Activated CD8-positive, alpha-beta memory T cell treated with anti-CD3 and anti-CD28 coated beads, Interleukin-2, amount 10 ng/mL, durations not matched to agents 7 days and 5 days (primary cell): ENCODE measurements around the gene PCNT. TPM values are rescaled to one million over a fixed set of nuclear protein-coding genes. Genes with fewer than 3 reads are reported as not detected.

ENCODE experiments used
- ATAC-seq: fragments of 150-1000 bp; cut with Tn5 transposase; one replicate; pipeline ENCODE4 v1.10.0; 2021; ENCODE audit warnings: moderate library complexity
- CTCF ChIA-PET: fragments of 350-600 bp; sonication (Branson Sonifier 250); formaldehyde crosslinking; loops from one replicate; lab custom pipeline; 2021; ENCODE audit warnings: antibody characterized with exemption; lab: Charles Lee
- DNase-seq: peaks from one replicate; pipeline ENCODE4 v3.0.0-alpha.2; 2020
- H3K27ac Mint-ChIP-seq: one replicate; pipeline ENCODE4 v1.8.0; 2021; ENCODE audit warnings: mild to moderate bottlenecking, mixed read lengths
- H3K27me3 Mint-ChIP-seq: one replicate; pipeline ENCODE4 v1.8.0; 2021; ENCODE audit warnings: mixed read lengths
- H3K36me3 Mint-ChIP-seq: one replicate; pipeline ENCODE4 v1.8.0; 2021; ENCODE audit warnings: mild to moderate bottlenecking, mixed read lengths
- H3K4me1 Mint-ChIP-seq: one replicate; pipeline ENCODE4 v1.8.0; 2021; ENCODE audit warnings: mixed read lengths
- H3K4me3 Mint-ChIP-seq: one replicate; pipeline ENCODE4 v1.8.0; 2021; ENCODE audit warnings: mild to moderate bottlenecking, moderate library complexity, mixed read lengths
- H3K9me3 Mint-ChIP-seq: one replicate; pipeline ENCODE4 v1.8.0; 2022; ENCODE audit warnings: low read depth, mixed read lengths
- total RNA-seq, 2 experiments: library from RNA; stranded (reverse); gene quantifications; one replicate each; pipeline ENCODE4 v1.2.3, GENCODE V29; 2021

The PCNT gene
- total RNA-seq, 2 experiments from 2014 or later: 89.7 to 104 TPM

- Mint-ChIP-seq H3K4me1 (peaks cover 35% of the 10 kb centered on the region), H3K27ac (peak overlapping the region; percentile 78), H3K9me3 (no peaks in the 10 kb centered on the region), H3K27me3 (no peaks in the 10 kb centered on the region), H3K36me3 (peaks cover 14% of the 10 kb centered on the region), H3K4me3 (no peak overlapping the region)
- CTCF ChIA-PET: interaction anchor here (0.6 to 2.0 kb wide), 2 partner anchors 14 to 253 kb away, joined by 3 to 7 read pairs; no protein-coding TSS in a partner anchor
- no peak for DNase-seq
- no peak for ATAC-seq
Observed at GRCh38 chr21:46422636-46423241, 98.8 kb downstream of the PCNT start.

- no peak for DNase-seq
- peaks cover 13% of the 10 kb centered on the region for H3K36me3 Mint-ChIP-seq
- H3K27ac Mint-ChIP-seq: peak overlapping the region; percentile 99
- H3K4me3 Mint-ChIP-seq: peak overlapping the region; percentile 18
- CTCF ChIA-PET: interaction anchor here (0.6 to 2.0 kb wide), 4 partner anchors 15 to 280 kb away, joined by 3 to 7 read pairs (median 3); no protein-coding TSS in a partner anchor
- H3K9me3 Mint-ChIP-seq: no peaks in the 10 kb centered on the region
- ATAC-seq: no peak
- no peaks in the 10 kb centered on the region for H3K27me3 Mint-ChIP-seq
- H3K4me1 Mint-ChIP-seq: peaks cover 35% of the 10 kb centered on the region
Observed at GRCh38 chr21:46423546-46424038, 99.6 kb downstream of the PCNT start.

GRCh38 chr21:46424039-46424591 lies 100.2 kb downstream of the PCNT start:
- Mint-ChIP-seq H3K27ac (peak overlapping the region; percentile 99), H3K9me3 (no peaks in the 10 kb centered on the region), H3K4me3 (peak overlapping the region; percentile 18), H3K27me3 (no peaks in the 10 kb centered on the region), H3K36me3 (peaks cover 9% of the 10 kb centered on the region), H3K4me1 (peaks cover 35% of the 10 kb centered on the region)
- peak; percentile 61 for ATAC-seq
- DNase-seq: peak; percentile 71
- CTCF ChIA-PET: interaction anchor here (0.6 to 2.0 kb wide), 4 partner anchors 10 to 281 kb away, joined by 3 to 7 read pairs (median 3); no protein-coding TSS in a partner anchor

GRCh38 chr21:46424621-46425020 lies 100.7 kb downstream of the PCNT start:
- no peaks in the 10 kb centered on the region for H3K27me3 Mint-ChIP-seq
- H3K27ac Mint-ChIP-seq: peak overlapping the region; percentile 99
- H3K4me1 Mint-ChIP-seq: peaks cover 35% of the 10 kb centered on the region
- H3K9me3 Mint-ChIP-seq: no peaks in the 10 kb centered on the region
- H3K4me3 Mint-ChIP-seq: peak overlapping the region; percentile 68
- DNase-seq (peak; percentile 82), ATAC-seq (peak; percentile 43)
- H3K36me3 Mint-ChIP-seq: peaks cover 9% of the 10 kb centered on the region
- CTCF ChIA-PET: interaction anchor here (1.0 to 2.0 kb wide), 5 partner anchors 9 to 281 kb away, joined by 3 to 9 read pairs (median 3); partner anchors contain the start of gene DIP2A

GRCh38 chr21:46425041-46425440 lies 101.1 kb downstream of the PCNT start:
- H3K4me3 Mint-ChIP-seq: peak overlapping the region; percentile 68

GRCh38 chr21:46425571-46425970 lies 101.6 kb downstream of the PCNT start:
- no peaks in the 10 kb centered on the region for H3K27me3 Mint-ChIP-seq
- peak; percentile 93 for DNase-seq
- peaks cover 5% of the 10 kb centered on the region for H3K36me3 Mint-ChIP-seq
- H3K27ac Mint-ChIP-seq: peak overlapping the region; percentile 99
- H3K4me3 Mint-ChIP-seq: peak overlapping the region; percentile 68
- peaks cover 35% of the 10 kb centered on the region for H3K4me1 Mint-ChIP-seq
- peak; percentile 79 for ATAC-seq
- CTCF ChIA-PET: interaction anchor here (0.9 to 1.9 kb wide), 4 partner anchors 22 to 282 kb away, joined by 3 to 9 read pairs (median 3); partner anchors contain the start of gene DIP2A
- H3K9me3 Mint-ChIP-seq: no peaks in the 10 kb centered on the region

More at GRCh38 chr21:46425041-46425440, 101.1 kb downstream of the PCNT start:
- ATAC-seq: peak; percentile 17
- no peaks in the 10 kb centered on the region for H3K9me3 Mint-ChIP-seq
- CTCF ChIA-PET: interaction anchor here (0.9 to 1.9 kb wide), 5 partner anchors 9 to 281 kb away, joined by 3 to 9 read pairs (median 3); partner anchors contain the start of gene DIP2A
- H3K27ac Mint-ChIP-seq: peak overlapping the region; percentile 99
- peaks cover 9% of the 10 kb centered on the region for H3K36me3 Mint-ChIP-seq
- H3K4me1 Mint-ChIP-seq: peaks cover 35% of the 10 kb centered on the region
- peak; percentile 65 for DNase-seq
- H3K27me3 Mint-ChIP-seq: no peaks in the 10 kb centered on the region

GRCh38 chr21:46426313-46427046 lies 102.5 kb downstream of the PCNT start:
- H3K27me3 Mint-ChIP-seq: no peaks in the 10 kb centered on the region
- no peaks in the 10 kb centered on the region for H3K9me3 Mint-ChIP-seq
- no peak overlapping the region for H3K4me3 Mint-ChIP-seq
- H3K4me1 Mint-ChIP-seq: peaks cover 35% of the 10 kb centered on the region
- DNase-seq: no peak
- CTCF ChIA-PET: interaction anchor here (1.1 to 1.9 kb wide), 2 partner anchors 21 to 32 kb away, joined by 3 to 9 read pairs; partner anchors contain the start of gene DIP2A
- ATAC-seq: no peak
- peak overlapping the region; percentile 99 for H3K27ac Mint-ChIP-seq
- H3K36me3 Mint-ChIP-seq: peaks cover 6% of the 10 kb centered on the region

GRCh38 chr21:46427516-46427915 lies 103.6 kb downstream of the PCNT start:
- Mint-ChIP-seq H3K27ac (peak overlapping the region; percentile 67), H3K27me3 (no peaks in the 10 kb centered on the region), H3K9me3 (no peaks in the 10 kb centered on the region), H3K4me1 (peaks cover 40% of the 10 kb centered on the region), H3K36me3 (peaks cover 13% of the 10 kb centered on the region), H3K4me3 (no peak overlapping the region)
- CTCF ChIA-PET: no interaction called here
- ATAC-seq: no peak
- DNase-seq: no peak

GRCh38 chr21:46428286-46428685 lies 104.3 kb downstream of the PCNT start:
- Mint-ChIP-seq H3K4me1 (peaks cover 38% of the 10 kb centered on the region), H3K9me3 (no peaks in the 10 kb centered on the region), H3K27ac (no peak overlapping the region), H3K36me3 (peaks cover 13% of the 10 kb centered on the region), H3K4me3 (no peak overlapping the region), H3K27me3 (no peaks in the 10 kb centered on the region)
- CTCF ChIA-PET: no interaction called here
- ATAC-seq (no peak), DNase-seq (no peak)

- peaks cover 31% of the 10 kb centered on the region for H3K4me1 Mint-ChIP-seq
- no peaks in the 10 kb centered on the region for H3K9me3 Mint-ChIP-seq
- no peak overlapping the region for H3K27ac Mint-ChIP-seq
- peaks cover 13% of the 10 kb centered on the region for H3K36me3 Mint-ChIP-seq
- no peak overlapping the region for H3K4me3 Mint-ChIP-seq
- CTCF ChIA-PET: no interaction called here
- no peaks in the 10 kb centered on the region for H3K27me3 Mint-ChIP-seq
- DNase-seq: no peak
- ATAC-seq: no peak
Observed at GRCh38 chr21:46428987-46429710, 105.2 kb downstream of the PCNT start.

GRCh38 chr21:46429754-46430681 lies 106.1 kb downstream of the PCNT start:
- H3K4me3 Mint-ChIP-seq: no peak overlapping the region
- DNase-seq (no peak), ATAC-seq (no peak)
- no peaks in the 10 kb centered on the region for H3K9me3 Mint-ChIP-seq
- H3K27ac Mint-ChIP-seq: no peak overlapping the region
- H3K36me3 Mint-ChIP-seq: peaks cover 19% of the 10 kb centered on the region
- H3K4me1 Mint-ChIP-seq: peaks cover 23% of the 10 kb centered on the region
- CTCF ChIA-PET: no interaction called here
- H3K27me3 Mint-ChIP-seq: no peaks in the 10 kb centered on the region

- peaks cover 11% of the 10 kb centered on the region for H3K4me1 Mint-ChIP-seq
- no peak overlapping the region for H3K4me3 Mint-ChIP-seq
- CTCF ChIA-PET: interaction anchor here (1.8 kb wide), 1 partner anchor 109 kb away, joined by 4 read pairs; no protein-coding TSS in a partner anchor
- DNase-seq (no peak), ATAC-seq (no peak)
- H3K9me3 Mint-ChIP-seq: no peaks in the 10 kb centered on the region
- H3K27me3 Mint-ChIP-seq: no peaks in the 10 kb centered on the region
- peak overlapping the region; percentile 39 for H3K27ac Mint-ChIP-seq
- H3K36me3 Mint-ChIP-seq: peaks cover 24% of the 10 kb centered on the region
Observed at GRCh38 chr21:46431448-46431847, 107.5 kb downstream of the PCNT start.
